Neural cell (in vitro differentiated cells): ENCODE data around the gene ZNF878. TPM values are rescaled to one million over a fixed set of nuclear protein-coding genes. Genes with fewer than 3 reads are reported as not detected.

Experiments used
- H2AFZ ChIP-seq: fragments of 200-600, 300-800 bp; sonication (generic), shearing (Covaris generic); 2 replicates; pipeline ENCODE4 v1.6.0; 2014; ENCODE audit warnings: low read depth, mild to moderate bottlenecking, antibody characterized with exemption, low read length, moderate library complexity
- H3F3A ChIP-seq: fragments of 200-600 bp; shearing (Covaris generic); 2 replicates; pipeline ENCODE4 v1.6.1; 2016; ENCODE audit warnings: mild to moderate bottlenecking, moderate library complexity, mixed read lengths, antibody characterized with exemption, low read length; ENCODE audit not compliant: insufficient read depth, poor library complexity, severe bottlenecking
- H3K27ac ChIP-seq: fragments of 200-600, 300-800 bp; sonication (generic), shearing (Covaris generic); 2 replicates; pipeline ENCODE4 v1.5.1; 2014; ENCODE audit warnings: mild to moderate bottlenecking, low read length, moderate library complexity
- H3K27me3 ChIP-seq: fragments of 300-800, 200-600 bp; sonication (generic), shearing (Covaris generic); 2 replicates; pipeline ENCODE4 v1.6.0; 2014; ENCODE audit warnings: mild to moderate bottlenecking, low read depth, low read length, moderate library complexity; ENCODE audit not compliant: insufficient read depth
- H3K36me3 ChIP-seq: fragments of 300-800, 200-600 bp; sonication (generic), shearing (Covaris generic); 2 replicates; pipeline ENCODE4 v1.5.1; 2014; ENCODE audit warnings: mild to moderate bottlenecking, antibody characterized with exemption, low read length, moderate library complexity; ENCODE audit not compliant: insufficient read depth
- H3K4me2 ChIP-seq: fragments of 300-800, 200-600 bp; sonication (generic), shearing (Covaris generic); 2 replicates; pipeline ENCODE4 v1.6.0; 2014; ENCODE audit warnings: mild to moderate bottlenecking, low read length
- H3K4me3 ChIP-seq: fragments of 300-800, 200-600 bp; sonication (generic), shearing (Covaris generic); 2 replicates; pipeline ENCODE4 v1.5.1; 2014; ENCODE audit warnings: mild to moderate bottlenecking, low read length, moderate library complexity
- H3K79me2 ChIP-seq: fragments of 200-600 bp; shearing (Covaris generic); replicated peaks from 2 replicates; pipeline ENCODE4 v1.6.0; 2014; ENCODE audit warnings: mild to moderate bottlenecking, low read length, moderate library complexity; ENCODE audit not compliant: insufficient read depth
- H3K9ac ChIP-seq: fragments of 300-800, 200-600 bp; sonication (generic), shearing (Covaris generic); 2 replicates; pipeline ENCODE4 v1.6.1; 2016; ENCODE audit warnings: mild to moderate bottlenecking, low read length, mixed read lengths
- H3K9me2 ChIP-seq: fragments of 200-600 bp; shearing (Covaris generic); 2 replicates; pipeline ENCODE4 v1.6.1; 2016; ENCODE audit warnings: mild to moderate bottlenecking, low read length, mixed read lengths; ENCODE audit not compliant: insufficient read depth
- H3K9me3 ChIP-seq: fragments of 200-600, 300-800 bp; sonication (generic), shearing (Covaris generic); 2 replicates; pipeline ENCODE4 v1.6.1; 2016; ENCODE audit warnings: mild to moderate bottlenecking, mixed run types, low read length, moderate library complexity, mixed read lengths
- H4K20me1 ChIP-seq: fragments of 200-600 bp; shearing (Covaris generic); 2 replicates; pipeline ENCODE4 v1.6.1; 2016; ENCODE audit warnings: mild to moderate bottlenecking, mixed run types; ENCODE audit not compliant: insufficient read depth
- EP300 ChIP-seq: fragments of 450-650 bp; conservative IDR thresholded peaks from 2 replicates; pipeline ENCODE4 v1.6.1; 2014; ENCODE audit warnings: antibody characterized with exemption, mild to moderate bottlenecking, moderate library complexity; ENCODE audit not compliant: poor library complexity, severe bottlenecking
- EZH2 ChIP-seq: fragments of 200-600, 300-800 bp; shearing (Covaris generic), sonication (generic); IDR thresholded peaks from 2 replicates; pipeline ENCODE4 v1.6.1; 2014; ENCODE audit warnings: antibody characterized with exemption, low read length, borderline replicate concordance, mild to moderate bottlenecking; ENCODE audit not compliant: insufficient read depth, poor library complexity, severe bottlenecking
- MXI1 ChIP-seq: fragments of 450-650 bp; conservative IDR thresholded peaks from 2 replicates; pipeline ENCODE4 v1.6.1; 2014; ENCODE audit warnings: antibody characterized with exemption, mild to moderate bottlenecking; ENCODE audit not compliant: poor library complexity, severe bottlenecking
- POLR2AphosphoS5 ChIP-seq: IDR thresholded peaks from 2 replicates; pipeline ENCODE4 v1.6.1; 2012
- RAD21 ChIP-seq: fragments of 450-650 bp; conservative IDR thresholded peaks from 2 replicates; pipeline ENCODE4 v1.6.1; 2014; ENCODE audit warnings: antibody characterized with exemption, mild to moderate bottlenecking, moderate library complexity
- SMC3 ChIP-seq: fragments of 450-650 bp; conservative IDR thresholded peaks from 2 replicates; pipeline ENCODE4 v1.6.1; 2014; ENCODE audit warnings: antibody characterized with exemption, mild to moderate bottlenecking, moderate library complexity; ENCODE audit not compliant: poor library complexity
- TAF1 ChIP-seq: IDR thresholded peaks from 2 replicates; pipeline ENCODE4 v1.6.1; 2012; ENCODE audit warnings: low read depth
- polyA plus RNA-seq: library from polyadenylated mRNA; depleted of rRNA; stranded (reverse); fragments of >200 nt; gene quantifications from 2 replicates; pipeline ENCODE4 v1.2.3, GENCODE V29; 2014
- TF ChIP-seq, protein P1 (sequence below): fragments of 450-650 bp; IDR thresholded peaks from 2 replicates; pipeline ENCODE4 v1.5.1; 2014; ENCODE audit warnings: antibody characterized with exemption, mild to moderate bottlenecking, moderate library complexity; ENCODE audit not compliant: poor library complexity, severe bottlenecking
- TF ChIP-seq, protein P2 (sequence below): IDR thresholded peaks from 2 replicates; pipeline ENCODE4 v1.6.1; 2012; ENCODE audit warnings: borderline replicate concordance

ZNF878 gene
- polyA plus RNA-seq, 1 donor from 2014 or later = 0.21 TPM

DNA sequence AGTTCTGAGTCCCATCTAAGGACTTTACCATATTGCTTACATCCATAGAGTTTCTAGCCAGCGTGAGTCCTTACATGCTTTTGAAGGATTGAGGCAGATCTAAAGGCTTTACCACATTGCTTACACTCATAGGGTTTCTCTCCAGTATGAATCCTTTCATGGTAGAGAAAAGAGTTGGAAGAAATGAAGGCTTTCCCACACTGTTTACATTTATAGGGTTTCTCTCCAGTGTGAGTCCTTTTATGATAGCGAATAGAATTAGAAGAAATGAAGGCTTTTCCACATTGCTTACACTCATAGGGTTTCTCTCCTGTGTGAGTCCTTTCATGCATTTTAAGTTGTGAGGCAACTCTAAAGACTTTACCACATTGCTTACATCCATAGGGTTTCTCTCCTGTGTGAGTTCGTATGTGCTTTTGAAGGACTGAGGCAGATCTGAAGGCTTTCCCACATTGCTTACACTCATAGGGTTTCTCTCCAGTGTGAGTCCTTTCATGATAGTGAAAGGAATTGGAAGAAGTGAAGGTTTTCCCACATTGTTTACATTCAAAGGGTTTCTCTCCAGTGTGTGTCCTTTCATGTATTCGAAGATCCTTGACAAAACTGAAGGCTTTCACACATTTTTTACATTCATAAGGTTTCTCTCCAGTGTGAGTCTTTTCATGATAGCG lies 8.9 kb downstream of the ZNF878 start:
- Histone ChIP-seq H3K9ac (no peak overlapping the region), H3K9me3 (peaks cover 5% of the 10 kb centered on the region), H2AFZ (no peak overlapping the region), H3K79me2 (no peaks in the 10 kb centered on the region), H3K4me3 (no peak overlapping the region), H3K27ac (no peak overlapping the region), H3K9me2 (no peaks in the 10 kb centered on the region), H3K36me3 (no peaks in the 10 kb centered on the region), H3K27me3 (no peaks in the 10 kb centered on the region), H3F3A (no peaks in the 10 kb centered on the region), H3K4me2 (no peak overlapping the region), H4K20me1 (no peaks in the 10 kb centered on the region)
- TF ChIP-seq, protein P1, sequence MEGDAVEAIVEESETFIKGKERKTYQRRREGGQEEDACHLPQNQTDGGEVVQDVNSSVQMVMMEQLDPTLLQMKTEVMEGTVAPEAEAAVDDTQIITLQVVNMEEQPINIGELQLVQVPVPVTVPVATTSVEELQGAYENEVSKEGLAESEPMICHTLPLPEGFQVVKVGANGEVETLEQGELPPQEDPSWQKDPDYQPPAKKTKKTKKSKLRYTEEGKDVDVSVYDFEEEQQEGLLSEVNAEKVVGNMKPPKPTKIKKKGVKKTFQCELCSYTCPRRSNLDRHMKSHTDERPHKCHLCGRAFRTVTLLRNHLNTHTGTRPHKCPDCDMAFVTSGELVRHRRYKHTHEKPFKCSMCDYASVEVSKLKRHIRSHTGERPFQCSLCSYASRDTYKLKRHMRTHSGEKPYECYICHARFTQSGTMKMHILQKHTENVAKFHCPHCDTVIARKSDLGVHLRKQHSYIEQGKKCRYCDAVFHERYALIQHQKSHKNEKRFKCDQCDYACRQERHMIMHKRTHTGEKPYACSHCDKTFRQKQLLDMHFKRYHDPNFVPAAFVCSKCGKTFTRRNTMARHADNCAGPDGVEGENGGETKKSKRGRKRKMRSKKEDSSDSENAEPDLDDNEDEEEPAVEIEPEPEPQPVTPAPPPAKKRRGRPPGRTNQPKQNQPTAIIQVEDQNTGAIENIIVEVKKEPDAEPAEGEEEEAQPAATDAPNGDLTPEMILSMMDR = no peak
- TF ChIP-seq POLR2AphosphoS5 (no peak), SMC3 (no peak), RAD21 (no peak), MXI1 (no peak)

DNA sequence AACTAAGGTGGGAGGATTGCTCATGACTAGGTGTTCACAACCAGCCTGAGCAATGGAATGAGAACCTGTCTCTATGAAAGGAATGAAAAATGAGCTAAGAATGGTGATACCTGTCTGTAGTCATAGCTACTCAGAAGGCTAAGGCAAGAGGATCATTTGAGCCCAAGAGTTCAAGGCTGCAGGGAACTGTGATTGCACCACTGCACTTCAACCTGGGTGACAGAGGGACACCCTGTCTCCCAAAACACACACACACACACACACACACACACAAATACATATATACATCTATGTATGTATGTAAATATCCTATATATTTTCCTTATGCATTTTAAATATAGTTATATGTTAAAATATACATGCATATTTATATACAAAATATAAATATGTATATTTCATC lies 9.9 kb downstream of the ZNF878 start:
- no peak overlapping the region for H3K27ac ChIP-seq
- H2AFZ ChIP-seq = no peak overlapping the region
- H3K4me3 ChIP-seq = no peak overlapping the region
- peaks cover 5% of the 10 kb centered on the region for H3K9me3 ChIP-seq
- H3K4me2 ChIP-seq = no peak overlapping the region
- no peaks in the 10 kb centered on the region for H3K36me3 ChIP-seq
- no peaks in the 10 kb centered on the region for H3K27me3 ChIP-seq
- H3K9ac ChIP-seq = no peak overlapping the region
- H3K9me2 ChIP-seq = no peaks in the 10 kb centered on the region
- TF ChIP-seq, protein P2, sequence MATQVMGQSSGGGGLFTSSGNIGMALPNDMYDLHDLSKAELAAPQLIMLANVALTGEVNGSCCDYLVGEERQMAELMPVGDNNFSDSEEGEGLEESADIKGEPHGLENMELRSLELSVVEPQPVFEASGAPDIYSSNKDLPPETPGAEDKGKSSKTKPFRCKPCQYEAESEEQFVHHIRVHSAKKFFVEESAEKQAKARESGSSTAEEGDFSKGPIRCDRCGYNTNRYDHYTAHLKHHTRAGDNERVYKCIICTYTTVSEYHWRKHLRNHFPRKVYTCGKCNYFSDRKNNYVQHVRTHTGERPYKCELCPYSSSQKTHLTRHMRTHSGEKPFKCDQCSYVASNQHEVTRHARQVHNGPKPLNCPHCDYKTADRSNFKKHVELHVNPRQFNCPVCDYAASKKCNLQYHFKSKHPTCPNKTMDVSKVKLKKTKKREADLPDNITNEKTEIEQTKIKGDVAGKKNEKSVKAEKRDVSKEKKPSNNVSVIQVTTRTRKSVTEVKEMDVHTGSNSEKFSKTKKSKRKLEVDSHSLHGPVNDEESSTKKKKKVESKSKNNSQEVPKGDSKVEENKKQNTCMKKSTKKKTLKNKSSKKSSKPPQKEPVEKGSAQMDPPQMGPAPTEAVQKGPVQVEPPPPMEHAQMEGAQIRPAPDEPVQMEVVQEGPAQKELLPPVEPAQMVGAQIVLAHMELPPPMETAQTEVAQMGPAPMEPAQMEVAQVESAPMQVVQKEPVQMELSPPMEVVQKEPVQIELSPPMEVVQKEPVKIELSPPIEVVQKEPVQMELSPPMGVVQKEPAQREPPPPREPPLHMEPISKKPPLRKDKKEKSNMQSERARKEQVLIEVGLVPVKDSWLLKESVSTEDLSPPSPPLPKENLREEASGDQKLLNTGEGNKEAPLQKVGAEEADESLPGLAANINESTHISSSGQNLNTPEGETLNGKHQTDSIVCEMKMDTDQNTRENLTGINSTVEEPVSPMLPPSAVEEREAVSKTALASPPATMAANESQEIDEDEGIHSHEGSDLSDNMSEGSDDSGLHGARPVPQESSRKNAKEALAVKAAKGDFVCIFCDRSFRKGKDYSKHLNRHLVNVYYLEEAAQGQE = no peak
- no peak for TF ChIP-seq TAF1
- no peak for TF ChIP-seq SMC3
- TF ChIP-seq EP300 = no peak
- TF ChIP-seq EZH2 = no peak
- no peak for TF ChIP-seq MXI1
- TF ChIP-seq POLR2AphosphoS5 = no peak
- no peak for TF ChIP-seq RAD21
- TF ChIP-seq, protein P1 = no peak
- H3K79me2 ChIP-seq = no peaks in the 10 kb centered on the region
- H3F3A ChIP-seq = no peaks in the 10 kb centered on the region
- no peaks in the 10 kb centered on the region for H4K20me1 ChIP-seq
